HG02678 (cell line): ENCODE results near the gene MCM9.

Source experiments
- ATAC-seq: cut with Tn5 transposase; IDR thresholded peaks from one replicate; pipeline ENCODE4 v1.9.1; 2021; ENCODE audit warnings: mild to moderate bottlenecking, moderate library complexity; ENCODE audit not compliant: unreplicated experiment

Gene MCM9

DNA sequence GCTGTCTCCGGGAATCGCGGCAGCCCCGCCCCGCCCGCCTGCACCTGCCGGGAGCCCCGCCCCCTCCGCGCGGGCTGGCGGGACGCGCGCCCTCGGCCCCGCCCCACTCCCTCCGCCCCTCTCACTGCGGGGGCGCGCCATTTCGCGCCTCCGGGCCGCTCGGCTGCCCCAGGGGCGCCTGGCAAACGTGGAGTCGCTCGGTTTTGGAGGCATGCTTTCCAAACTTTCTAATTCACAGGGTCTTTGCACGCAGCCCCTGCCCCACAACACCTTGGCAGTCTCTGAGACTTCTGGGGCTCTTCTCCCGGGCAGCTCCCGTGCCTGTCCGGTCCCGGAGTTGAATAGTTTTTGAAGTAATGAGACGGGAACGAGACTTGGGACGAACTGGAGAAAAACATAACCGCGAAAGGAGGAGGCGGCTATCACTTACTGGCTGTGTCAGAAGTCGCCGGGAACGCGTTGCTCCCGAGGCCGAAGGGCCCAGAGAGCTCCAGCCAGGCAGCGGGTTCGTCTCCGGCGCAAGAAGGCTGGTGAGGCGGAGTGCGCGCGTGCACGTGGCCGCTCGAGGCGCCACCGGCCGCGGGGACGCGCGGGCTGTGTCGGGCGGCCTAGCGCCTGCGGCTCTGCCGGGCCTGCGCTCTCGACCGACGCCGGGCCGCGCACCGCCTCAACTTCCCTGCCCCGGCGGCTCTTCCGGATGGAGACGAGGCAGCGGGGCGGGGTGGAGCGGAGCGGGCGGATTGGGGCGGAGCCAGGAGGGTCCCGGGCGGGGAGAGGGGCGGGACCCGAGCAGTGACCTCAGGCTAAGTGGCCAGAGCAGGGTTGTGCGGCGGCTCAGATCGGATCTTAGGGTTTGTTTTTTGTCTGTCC lies at the start of gene MCM9:
MCM9 (minus strand) TSS at position 699 of the 870 bp plus-strand sequence. CDS start 3,436 bp downstream, outside the sequence.
- peak; percentile 93 for ATAC-seq

DNA sequence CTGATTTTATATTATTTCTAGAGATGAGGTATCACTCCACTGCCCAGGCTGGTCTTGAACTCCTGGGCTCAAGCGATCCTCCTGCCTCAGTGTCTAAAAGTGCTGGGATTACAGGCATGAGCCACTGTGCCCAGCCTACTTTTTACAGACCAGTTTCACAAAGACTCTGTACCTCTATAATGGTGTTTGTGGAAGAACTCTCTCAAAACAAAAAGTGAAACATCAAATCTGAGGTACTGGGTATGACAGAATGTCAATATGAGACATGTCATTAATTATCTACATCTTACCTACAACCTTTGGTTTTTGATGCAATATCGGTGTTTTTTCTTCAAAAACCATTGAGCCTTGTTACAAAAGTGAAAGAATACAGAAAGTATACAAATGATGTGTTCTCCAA lies 49.4 kb upstream of the MCM9 start:
- ATAC-seq = no peak

DNA sequence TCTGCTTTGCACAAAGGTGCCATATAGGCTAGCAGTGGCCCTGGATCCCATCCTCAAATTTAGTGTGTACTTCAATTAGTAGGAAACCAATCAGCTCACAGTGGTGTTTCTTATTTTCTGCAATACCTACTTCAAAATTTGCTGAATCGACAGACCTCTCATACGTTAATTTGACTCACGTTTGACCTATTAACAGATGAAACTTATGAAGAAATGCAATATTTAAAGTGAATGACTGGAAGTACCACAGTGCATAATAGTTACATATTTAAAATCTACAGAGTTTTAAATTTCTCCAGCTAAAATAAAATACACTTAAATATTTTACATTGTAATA lies 47.6 kb upstream of the MCM9 start:
- ATAC-seq = no peak

DNA sequence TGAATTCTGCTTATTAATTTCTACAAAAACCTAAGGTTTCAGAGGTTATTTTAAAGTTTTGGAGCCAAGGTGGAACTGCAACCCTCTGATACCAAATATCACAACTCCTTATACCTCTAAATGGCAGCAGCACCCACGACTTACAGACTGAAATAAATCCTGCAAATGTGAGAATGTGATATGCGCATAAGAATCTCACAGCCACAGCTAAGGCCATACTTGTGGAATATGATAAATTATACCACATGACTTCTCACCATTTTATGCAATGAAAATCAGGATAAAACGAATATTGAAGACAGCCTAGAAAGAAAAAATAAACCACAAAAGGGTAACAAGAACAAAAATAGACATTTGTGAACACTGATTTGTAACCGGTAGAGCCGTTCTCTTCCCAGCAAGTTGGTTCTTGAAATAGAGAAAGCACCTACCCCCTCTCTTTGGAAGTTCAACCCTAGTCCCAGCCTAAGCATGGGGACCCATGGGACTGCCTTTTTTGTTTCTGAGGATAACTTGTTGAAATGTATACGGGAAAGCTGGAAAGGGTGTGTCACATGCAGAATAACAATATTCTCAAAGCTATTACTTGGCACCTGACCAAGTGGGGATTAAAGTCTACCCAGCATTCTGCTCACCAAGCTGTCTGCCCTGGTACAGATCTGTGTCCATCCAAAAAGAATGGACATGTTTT lies 47.1 kb upstream of the MCM9 start:
- ATAC-seq = no peak

DNA sequence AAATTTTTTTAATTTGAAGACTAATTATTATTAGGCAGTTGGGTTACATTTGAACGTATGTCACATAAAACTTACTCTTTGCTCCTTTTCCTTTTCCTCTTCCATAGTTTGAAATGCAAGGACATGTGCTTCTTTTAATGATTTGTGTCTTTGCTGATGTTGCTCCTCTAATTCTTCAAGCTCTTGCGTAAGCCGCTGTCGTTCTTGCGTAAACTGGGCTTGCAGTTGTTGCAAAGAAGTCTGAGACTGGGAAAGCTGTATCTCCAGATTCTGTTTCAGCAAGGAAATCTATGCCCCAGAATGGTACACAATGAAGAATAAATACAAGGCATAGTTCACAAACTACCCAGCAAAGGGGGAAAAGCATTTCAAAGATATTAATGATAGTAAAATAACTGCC lies 45.1 kb upstream of the MCM9 start:
- no peak for ATAC-seq

DNA sequence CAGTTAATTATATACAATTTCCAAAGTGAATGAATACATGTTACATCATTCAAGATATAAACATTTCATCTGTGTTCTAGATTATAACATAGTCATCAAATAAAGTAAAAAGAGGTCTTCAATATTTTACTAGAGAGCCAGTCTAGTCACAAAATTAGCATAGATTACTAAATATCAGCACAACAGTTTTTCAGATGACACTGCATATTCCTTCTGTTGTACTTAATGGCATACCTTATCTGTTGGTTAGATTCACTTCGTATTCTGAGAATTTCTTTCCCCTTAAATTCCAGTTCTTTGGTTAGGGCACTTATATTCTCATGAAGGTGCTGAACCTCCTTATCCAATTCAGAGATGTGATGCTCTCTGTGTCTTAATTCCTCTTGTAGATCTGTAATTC lies 39.8 kb upstream of the MCM9 start:
- no peak for ATAC-seq

DNA sequence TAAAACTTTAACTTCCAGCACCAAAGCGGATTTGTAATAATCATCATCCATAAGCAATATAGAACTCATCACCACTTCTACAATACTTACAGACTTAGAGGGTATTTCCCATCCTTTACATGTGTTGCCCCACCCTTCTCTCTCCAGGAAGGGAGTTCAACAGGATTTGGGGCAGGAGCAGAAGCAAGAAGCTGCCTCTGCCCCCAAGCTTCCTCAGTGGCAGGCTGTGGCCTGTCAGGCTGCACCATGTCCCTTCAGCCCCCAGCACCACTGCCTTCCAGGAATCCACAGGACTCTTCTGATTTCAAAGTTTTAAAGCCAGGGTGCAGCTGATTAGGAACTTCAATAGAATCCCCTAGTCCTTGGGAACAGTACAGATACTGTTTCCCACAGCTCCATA lies 36.7 kb upstream of the MCM9 start:
- ATAC-seq = no peak

DNA sequence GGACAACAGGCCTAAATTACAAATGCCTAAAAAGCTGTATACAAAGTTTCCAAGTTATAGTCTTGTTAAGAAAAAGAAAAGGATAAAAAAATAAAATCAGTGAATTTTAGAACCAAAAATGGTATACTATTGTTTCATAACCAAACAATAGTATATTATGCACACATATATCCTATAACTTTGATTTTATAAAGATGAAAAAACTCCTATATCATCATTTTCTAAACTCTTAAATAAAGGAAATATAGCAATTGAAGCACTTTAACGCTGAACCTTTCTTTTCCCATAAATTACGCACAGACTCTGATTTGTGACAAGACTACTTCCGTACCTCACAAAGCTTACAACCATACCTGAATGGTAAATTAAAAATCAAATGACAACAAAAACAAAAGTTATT lies 35.9 kb upstream of the MCM9 start:
- ATAC-seq = no peak

DNA sequence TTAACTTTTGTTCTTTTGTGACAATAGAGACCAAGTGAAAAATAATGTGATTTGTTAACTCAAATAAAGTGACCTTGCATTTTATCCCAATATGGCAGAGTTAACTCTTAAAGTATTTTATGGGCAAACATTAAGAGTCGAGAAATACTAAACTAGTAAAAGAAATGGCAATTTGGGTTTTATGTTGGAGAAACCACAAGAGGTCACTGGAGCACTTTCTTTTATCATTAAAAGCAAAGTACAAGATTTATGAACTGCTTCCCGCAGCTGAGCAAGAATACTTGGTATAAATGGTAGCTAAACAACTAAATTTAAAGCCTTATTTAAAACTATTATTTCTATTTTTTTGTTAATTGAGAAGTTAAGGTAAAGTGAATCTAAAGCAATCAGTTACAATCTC lies 33.5 kb upstream of the MCM9 start:
- ATAC-seq = no peak

DNA sequence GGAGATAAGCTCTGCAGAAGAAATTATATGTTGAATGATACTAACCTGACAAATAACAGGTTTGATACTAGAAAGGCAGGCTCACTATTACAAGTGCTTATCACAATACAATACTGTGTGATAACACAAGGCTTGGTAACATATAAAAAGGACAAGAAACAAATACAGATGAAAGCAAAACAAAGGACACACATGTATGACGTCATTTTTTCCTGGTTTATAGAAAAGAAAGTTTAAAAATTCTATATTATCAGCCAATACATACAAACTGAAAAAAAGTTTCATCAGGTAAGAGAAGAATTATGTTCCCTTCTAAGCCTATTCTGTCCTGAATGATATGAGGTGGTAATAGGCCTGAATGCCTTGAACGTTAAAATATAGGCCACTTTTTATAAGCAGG lies 32.3 kb upstream of the MCM9 start:
- ATAC-seq = no peak

DNA sequence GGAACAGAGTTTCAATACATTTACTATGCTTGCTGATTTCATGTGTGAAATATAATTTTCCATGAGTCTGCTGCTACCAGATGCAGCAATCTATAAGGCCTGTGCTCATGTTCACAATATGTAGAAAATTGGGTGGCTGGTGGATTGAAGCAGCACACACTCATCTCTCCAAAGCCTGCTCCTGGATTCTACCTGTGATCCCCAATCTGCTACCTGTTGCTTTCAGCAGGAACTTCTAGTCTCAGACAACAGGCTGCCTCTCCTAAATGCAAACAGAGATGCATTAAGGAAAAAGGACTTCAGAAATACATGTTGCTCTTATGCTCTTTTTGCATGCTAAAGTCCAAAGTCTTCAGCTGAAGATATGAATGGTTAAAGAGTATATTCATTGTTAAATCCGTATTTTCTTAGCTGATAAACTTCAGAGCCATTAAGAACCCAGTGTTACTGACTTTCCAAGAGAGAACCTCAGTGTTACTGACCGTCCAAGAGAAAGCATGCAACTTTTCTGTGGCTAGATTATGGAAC lies 30.9 kb upstream of the MCM9 start:
- no peak for ATAC-seq

DNA sequence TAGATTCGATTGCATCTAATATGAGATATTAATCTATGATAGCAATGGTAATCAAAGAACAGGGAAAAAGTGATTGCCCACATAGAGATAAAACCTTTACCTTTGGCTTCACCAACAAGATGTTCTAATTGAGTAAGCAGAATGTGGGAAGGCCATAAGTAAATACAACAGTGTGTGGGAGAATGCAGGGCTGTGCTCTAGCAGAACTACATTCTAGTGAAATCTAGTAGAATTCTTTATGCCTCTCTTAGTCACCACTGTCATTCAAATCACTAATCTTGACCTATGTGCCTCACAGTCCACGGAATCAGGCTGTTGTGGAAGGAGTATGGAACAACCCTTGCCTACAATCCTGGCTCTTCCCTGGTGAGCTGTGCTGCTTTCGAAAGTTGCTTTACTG lies 30.4 kb upstream of the MCM9 start:
- no peak for ATAC-seq

DNA sequence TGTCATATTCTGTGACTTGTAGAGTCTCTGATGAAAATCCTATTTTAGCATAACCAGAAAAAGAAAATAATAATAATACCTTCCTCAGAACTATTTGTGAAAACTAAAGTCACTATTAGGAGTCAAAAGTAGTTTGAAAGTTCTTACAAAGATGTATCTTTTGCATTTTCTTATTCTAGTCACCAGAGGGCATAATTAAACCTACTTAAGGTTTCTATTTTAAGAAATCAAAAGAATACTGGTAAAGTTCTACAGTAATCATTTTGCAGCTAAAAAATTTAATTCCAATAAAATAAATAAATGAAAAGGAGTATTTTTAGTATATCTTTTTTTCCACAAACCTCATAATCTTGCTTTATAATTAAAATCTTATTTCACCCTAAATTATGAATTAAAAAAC lies 28.0 kb upstream of the MCM9 start:
- no peak for ATAC-seq

DNA sequence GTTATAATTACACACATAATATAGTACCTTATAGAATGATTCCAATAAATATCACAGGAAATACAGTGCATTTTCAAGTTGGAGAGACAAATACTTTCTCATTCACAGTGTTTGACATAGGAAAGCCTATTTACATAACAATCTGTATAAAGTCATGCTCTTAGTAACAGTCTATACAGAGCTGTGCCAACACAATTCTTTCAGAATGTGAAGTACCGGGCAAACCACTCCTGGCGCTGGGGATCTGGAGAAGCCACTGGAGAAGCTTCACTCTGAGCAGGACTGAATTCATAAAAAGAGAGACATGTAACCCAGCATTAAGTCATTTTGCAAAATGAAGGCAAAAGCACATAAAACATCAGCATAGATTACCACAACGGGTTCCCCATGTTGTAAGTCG lies 24.9 kb upstream of the MCM9 start:
- ATAC-seq = no peak

DNA sequence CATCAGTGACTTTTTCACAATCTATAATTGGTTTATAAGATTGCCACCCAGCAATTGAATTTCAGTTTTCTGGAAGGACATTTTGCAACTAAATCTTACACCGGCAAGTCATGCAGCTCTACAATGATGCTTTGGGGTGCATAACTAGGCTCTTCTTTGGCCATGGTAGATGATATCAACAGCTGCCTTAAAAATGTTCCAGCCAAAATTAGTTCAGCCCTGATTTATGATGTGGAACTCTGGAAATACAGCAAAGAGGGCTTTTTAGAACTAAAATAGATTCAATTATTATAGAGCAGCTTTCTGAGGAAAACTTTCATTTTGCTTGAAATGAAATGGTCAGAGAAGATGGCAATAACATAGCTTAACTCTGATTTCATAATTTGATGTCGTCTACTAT lies 18.4 kb upstream of the MCM9 start:
- no peak for ATAC-seq

DNA sequence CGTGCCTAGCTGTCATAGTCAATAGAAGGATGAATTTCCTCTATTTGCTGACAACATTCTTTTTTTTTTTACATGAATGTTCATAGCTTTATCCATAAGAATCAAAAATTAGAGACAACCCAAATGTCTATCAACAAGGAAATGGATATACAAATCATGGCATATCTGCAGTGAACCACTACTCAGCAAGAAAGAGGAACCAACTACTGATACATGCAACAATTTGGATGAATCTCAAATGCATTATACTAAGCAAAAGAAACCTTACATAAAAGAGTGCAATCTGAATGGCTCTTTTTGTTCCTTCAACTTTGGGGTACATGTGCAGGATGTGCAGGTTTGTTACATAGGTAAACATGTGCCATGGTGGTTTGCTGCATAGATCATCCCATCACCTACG lies 17.7 kb upstream of the MCM9 start:
- ATAC-seq = no peak

DNA sequence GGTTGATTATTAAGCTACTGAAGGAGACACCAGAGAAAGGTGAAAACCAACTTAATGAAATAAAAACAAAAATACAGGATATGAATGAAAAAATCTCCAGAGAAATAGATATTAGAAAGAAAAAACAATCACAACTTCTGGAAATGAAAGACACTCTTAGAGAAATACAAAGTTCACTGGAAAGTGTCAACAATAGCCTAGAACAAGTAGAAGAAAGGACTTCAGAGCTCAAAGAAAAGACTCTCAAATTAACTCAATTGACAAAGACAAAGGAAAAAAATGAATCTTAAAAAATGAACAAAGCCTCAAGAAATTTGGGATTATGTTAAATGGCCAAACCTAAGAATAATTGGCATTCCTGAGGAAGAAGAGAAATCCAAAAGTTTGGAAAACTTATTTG lies 10.3 kb upstream of the MCM9 start:
- ATAC-seq = no peak

DNA sequence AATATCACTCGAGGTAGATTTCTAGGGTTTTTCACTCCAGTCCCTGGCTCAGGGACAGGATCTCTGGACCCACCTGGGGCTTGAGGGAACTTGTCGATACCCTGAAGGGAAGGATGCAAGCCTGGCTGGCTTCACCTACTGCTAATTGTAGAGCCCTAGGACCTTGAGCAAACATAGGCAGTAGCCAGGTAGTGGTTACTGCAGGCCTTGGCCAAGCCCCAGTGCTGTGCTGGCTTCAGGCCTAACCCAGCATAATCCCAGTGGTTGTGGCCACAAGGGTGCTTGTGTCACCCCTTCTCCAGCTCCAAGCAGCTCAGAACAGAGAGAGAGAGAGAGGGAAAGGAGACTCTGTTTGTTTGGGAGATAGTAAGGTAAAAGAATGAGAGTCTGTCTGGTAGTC lies 5.8 kb upstream of the MCM9 start:
- no peak for ATAC-seq

DNA sequence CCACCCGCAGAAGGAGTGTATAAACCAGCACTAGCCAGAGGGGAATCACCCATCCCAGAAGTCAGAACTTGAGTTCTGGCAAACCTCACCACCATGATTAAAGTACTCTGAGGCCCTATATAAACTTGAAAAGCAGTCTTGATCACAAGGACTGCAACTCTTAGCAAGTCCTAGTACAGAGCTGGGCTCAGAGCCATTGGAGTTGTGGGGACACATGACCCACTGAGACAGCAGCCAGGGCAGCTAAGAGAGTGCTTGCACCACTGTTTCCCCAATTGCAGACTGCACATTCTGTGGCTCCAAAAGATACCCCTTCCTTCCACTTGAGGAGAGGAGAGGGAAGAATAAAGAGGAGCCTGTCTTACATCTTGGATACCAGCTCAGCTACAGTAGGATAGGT lies 4.7 kb upstream of the MCM9 start:
- no peak for ATAC-seq

DNA sequence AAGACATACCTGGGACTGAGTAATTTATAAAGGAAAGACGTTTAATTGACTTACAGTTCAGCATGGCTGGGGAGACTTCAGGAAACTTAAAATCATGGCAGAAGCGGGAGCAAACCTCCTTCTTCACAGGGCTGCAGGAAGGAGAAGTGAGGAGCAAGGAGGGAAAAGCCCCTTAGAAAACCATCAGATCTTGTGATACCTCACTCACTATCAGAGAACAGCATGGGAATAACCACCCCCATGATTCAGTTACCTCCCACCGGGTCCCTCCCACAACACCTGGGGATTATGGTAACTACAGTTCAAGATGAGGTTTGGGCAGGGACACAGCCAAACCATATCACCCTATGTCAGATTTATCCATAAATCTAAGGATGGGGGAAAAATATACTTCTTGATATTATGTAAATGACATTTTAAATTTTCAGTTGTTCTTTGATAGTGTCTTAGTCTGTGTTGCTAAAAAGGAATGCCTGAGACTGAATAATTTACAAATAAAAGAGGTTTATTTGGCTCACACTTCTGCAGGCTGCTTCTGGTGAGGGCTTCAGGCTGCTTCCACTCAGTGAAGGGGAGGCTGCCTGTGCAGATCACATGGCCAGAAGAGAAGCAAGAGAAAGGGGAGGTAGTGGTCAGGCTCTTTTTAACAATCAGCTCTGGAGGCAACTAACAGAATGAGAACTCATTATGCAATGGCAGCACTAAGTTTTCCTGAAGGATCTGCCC lies 1.2 kb upstream of the MCM9 start:
- no peak for ATAC-seq

DNA sequence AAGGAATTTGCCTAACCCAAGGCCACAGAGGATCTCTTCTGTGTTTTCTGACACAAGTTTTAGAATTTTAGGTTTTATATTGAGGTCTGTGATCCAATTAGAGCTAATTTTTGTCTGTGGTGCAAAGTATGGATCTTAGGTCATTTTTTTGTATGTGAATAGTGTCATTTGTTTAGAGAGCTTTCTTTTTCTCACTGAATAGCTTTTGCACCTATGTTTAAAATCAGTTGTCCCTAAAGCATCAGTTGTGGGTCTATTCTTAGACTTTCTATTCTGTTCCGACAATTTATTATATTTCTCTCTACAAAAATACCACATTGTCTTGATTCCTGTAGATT lies 341 bp upstream of the MCM9 start:
- peak; percentile 10 for ATAC-seq
